GM06990 (cell line): ENCODE data around the gene TEX38.
"Not testable (repeated sequence)": the region's sequence is repeated elsewhere in the genome, so short reads cannot be mapped to it uniquely, and the experiment has no call there.

Experiments
- DNase-seq: peaks from one replicate; pipeline ENCODE4 v3.0.0-alpha.2; 2011; ENCODE audit not compliant: insufficient read length; ENCODE audit errors: extremely low read depth
- H3K27me3 ChIP-seq: replicated peaks from 2 replicates; pipeline ENCODE4 v1.6.0; 2011; ENCODE audit warnings: low read length; ENCODE audit not compliant: control insufficient read depth, insufficient read depth
- H3K36me3 ChIP-seq: 2 replicates; pipeline ENCODE4 v1.5.1; 2011; ENCODE audit warnings: low read length; ENCODE audit not compliant: control insufficient read depth, insufficient read depth
- H3K4me3 ChIP-seq: replicated peaks from 2 replicates; pipeline ENCODE4 v1.5.1; 2011; ENCODE audit warnings: low read depth, mild to moderate bottlenecking, control low read depth, low read length
- CTCF ChIP-seq: IDR thresholded peaks from 2 replicates; pipeline ENCODE4 v1.5.1; 2011; ENCODE audit warnings: low read length, control low read depth, mild to moderate bottlenecking, inconsistent platforms; ENCODE audit not compliant: insufficient read depth, poor library complexity, severe bottlenecking

Gene TEX38

GRCh38 chr1:46718340-46718726 is 46.7 kb downstream of the TEX38 start:
- peaks cover 5% of the 10 kb centered on the region for H3K36me3 ChIP-seq
- H3K4me3 ChIP-seq: peak overlapping the region; percentile 93
- TF ChIP-seq CTCF: no peak
- no peak for DNase-seq
- no peaks in the 10 kb centered on the region for H3K27me3 ChIP-seq

DNA sequence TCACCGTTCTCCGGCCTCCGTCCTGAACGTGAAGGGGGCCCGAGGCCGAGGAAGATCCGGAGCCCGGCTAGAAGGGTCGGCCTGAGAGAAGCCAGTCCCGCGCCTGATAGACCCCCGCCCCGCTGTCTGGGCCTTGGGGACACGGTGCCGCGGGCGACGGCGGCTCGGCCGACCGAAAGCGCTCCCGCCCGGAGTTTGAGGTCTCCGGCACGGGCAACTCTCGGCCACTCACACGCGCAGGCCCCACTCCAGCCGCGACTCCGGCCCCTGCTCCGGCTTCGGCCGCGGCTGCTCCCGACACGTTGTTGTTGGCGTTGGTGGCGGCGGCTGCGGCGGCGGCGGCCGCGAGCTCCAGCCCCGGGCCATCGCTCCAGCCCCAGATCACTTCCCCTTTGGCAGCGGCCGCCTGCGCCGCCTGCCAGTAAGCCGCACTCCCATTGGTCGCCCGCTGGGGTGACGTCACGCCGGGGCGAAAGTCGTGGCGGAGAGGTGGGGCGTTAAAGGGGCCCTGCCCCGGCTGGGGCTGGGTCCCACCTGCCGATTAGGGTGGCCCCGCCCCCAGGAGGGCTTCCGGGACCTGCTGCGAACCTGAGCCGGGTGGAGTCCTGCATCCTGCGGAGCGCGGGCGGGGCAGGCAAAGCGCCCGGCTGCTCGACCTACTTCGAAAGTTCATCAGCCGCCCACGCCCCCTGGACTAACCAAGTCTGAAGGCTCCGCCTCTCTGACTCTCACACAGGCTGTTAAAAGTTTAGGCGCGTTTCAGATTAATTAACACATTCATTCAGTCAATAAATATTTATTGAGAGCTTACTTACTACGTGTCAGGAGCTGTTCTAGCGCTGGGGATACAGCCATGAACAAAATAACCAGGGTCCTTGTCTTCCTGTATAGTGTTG is 47.3 kb downstream of the TEX38 start, which contains the start of gene EFCAB14:
Gene EFCAB14 (minus strand): TSS at position 388 of the 896 bp plus-strand sequence. CDS start 1,027 bp downstream, outside the sequence.
- Histone ChIP-seq H3K27me3 (no peaks in the 10 kb centered on the region), H3K4me3 (peak within 1 kb of the TSS; percentile 93), H3K36me3 (peaks cover 5% of the 10 kb centered on the region)
- no peak for TF ChIP-seq CTCF
- peak; percentile 99 for DNase-seq

DNA sequence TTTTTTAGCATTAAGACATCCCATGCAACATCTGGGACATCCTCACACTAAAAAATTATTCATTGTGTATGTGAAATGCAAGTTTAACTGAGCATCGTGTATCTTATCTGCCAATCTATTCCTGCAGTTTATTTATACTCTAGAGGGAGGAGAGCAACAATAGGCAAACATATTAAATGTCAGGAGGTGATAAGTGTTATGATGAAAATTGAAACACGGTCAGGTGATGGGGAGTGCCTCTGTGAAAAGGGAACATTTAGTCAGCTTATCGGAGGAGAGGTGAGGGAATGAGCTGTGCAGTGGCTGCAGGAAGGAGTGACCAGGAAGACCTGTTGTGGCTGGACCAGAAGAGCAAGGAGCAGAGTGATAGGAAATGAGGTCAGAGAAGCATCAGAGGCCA is 48.0 kb downstream of the TEX38 start:
- H3K4me3 ChIP-seq: no peak overlapping the region; the same call in 1 of the 2 replicates
- peaks cover 4% of the 10 kb centered on the region for H3K36me3 ChIP-seq
- DNase-seq: no peak
- no peaks in the 10 kb centered on the region for H3K27me3 ChIP-seq
- no peak for TF ChIP-seq CTCF

DNA sequence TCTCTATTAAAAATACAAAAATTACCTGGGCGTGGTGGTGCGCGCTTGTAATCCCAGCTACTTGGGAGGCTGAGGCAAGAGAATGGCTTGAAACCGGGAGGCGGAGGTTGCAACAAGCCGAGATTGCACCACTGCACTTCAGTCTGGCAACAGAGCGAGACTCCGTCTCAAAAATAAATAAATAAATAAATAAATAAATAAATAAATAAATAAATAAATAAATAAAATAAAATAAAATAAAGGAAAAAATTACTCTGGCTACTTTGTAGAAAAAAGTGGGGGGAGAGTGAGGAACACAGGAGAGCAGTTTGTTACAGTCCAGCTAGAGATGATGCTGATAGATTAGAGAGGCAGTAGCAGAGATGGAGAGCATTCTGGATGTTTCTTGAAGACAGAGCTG is 48.7 kb downstream of the TEX38 start:
- H3K27me3 ChIP-seq, H3K4me3 ChIP-seq, DNase-seq, H3K36me3 ChIP-seq: not testable (repeated sequence)

- no peaks in the 10 kb centered on the region for H3K36me3 ChIP-seq
- H3K27me3 ChIP-seq: no peaks in the 10 kb centered on the region
- no peak for DNase-seq
- H3K4me3 ChIP-seq: no peak overlapping the region
- TF ChIP-seq CTCF: no peak
Measured at GRCh38 chr1:46721204-46721603, 49.5 kb downstream of the TEX38 start.

DNA sequence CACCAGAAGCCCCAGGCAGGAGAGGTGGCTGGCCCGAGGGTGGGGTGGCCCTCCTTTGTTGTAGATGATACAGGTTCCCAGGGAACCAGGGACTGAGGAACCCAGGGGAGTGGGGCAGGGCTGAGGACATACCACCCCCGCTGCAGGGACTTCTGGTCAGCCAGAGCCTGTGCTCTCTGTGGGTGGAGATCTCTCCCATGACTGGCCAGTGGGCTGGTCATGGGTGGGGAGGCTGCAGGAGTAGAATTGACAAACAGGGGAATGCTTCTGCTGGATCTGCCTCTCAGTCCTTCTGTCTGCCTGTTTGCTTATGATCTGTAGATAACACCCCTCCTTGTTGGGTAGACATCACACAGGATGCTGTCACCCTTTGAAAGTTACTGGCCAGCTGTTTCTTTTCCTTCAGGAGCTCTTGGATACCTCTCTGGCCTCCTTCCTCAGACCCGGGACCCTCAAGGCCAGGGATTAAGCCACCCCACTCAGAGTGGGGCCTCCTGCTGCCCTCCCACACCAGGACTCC is 50.1 kb downstream of the TEX38 start:
- no peaks in the 10 kb centered on the region for H3K36me3 ChIP-seq
- no peak for TF ChIP-seq CTCF
- H3K27me3 ChIP-seq: no peaks in the 10 kb centered on the region
- no peak for DNase-seq
- H3K4me3 ChIP-seq: no peak overlapping the region
